Activated CD4-positive, CD25-positive, alpha-beta regulatory T cell treated with anti-CD3 and anti-CD28 coated beads, Interleukin-2, amount 50 U/mL, for 24 hours (primary cell): ENCODE results near the gene PKP4.

Experiments used
- ATAC-seq, 2 donors: fragments of 150-1000 bp; cut with Tn5 transposase; one replicate each; pipeline ENCODE4 v1.10.0; 2021; ENCODE audit warnings: mild to moderate bottlenecking in 1 of 2, moderate library complexity in 1 of 2

Gene PKP4

GRCh38 chr2:158723181-158723838 is 266.6 kb downstream of the PKP4 start:
- ATAC-seq, result no peak

- ATAC-seq, result no peak
Observed at GRCh38 chr2:158723921-158724802, 267.4 kb downstream of the PKP4 start.

GRCh38 chr2:158724803-158725381 is 268.1 kb downstream of the PKP4 start:
- ATAC-seq, result no peak

GRCh38 chr2:158725441-158725891 is 268.7 kb downstream of the PKP4 start:
- no peak for ATAC-seq

- ATAC-seq, result no peak
Observed at GRCh38 chr2:158726911-158727592, 270.3 kb downstream of the PKP4 start.

- ATAC-seq, result no peak
Observed at GRCh38 chr2:158728422-158728821, 271.7 kb downstream of the PKP4 start.

- ATAC-seq, result no peak
Observed at GRCh38 chr2:158729451-158729850, 272.7 kb downstream of the PKP4 start.

- no peak for ATAC-seq
Observed at GRCh38 chr2:158729873-158730620, 273.3 kb downstream of the PKP4 start.

GRCh38 chr2:158730621-158731140 is 273.9 kb downstream of the PKP4 start:
- no peak for ATAC-seq

- no peak for ATAC-seq
Observed at GRCh38 chr2:158731386-158731785, 274.6 kb downstream of the PKP4 start.
